Pancreas (tissue), 10 donors: Measurements from ENCODE around the gene C17orf67. TPM values are rescaled to one million over a fixed set of nuclear protein-coding genes. Genes with fewer than 3 reads are reported as not detected.

ENCODE experiments used
- ATAC-seq, 4 donors: fragments of 200-7000 bp; cut with Tn5 transposase; one replicate each; pipeline versions ENCODE4 v1.8.0 to v1.9.1; 2020; ENCODE audit warnings: mild to moderate bottlenecking in 4 of 4, moderate library complexity in 4 of 4
- DNase-seq, 6 donors: peaks; one replicate each; pipeline ENCODE4 v3.0.0-alpha.2; 2020
- FAIRE-seq: peaks from 2 replicates; lab custom pipeline; 2012; peaks lifted over from hg19 to GRCh38; lab: Jason Lieb, UNC
- H3K27ac ChIP-seq, 4 donors: fragments of 200-600 bp; sonication (generic); 1 replicate in 3 of 4; 2 replicates in 1 of 4; pipeline versions ENCODE4 v1.5.0 to v1.8.0; 2020
- H3K27me3 ChIP-seq, 4 donors: fragments of 200-600 bp; one replicate each; pipeline ENCODE4 v1.8.0; 2021
- H3K36me3 ChIP-seq, 3 donors: fragments of 200-600 bp; sonication (generic) in 1 of 3; one replicate each; pipeline versions ENCODE4 v1.5.0 to v1.8.0; 2020 to 2021
- H3K4me1 ChIP-seq, 3 donors: fragments of 200-600 bp; one replicate each; pipeline ENCODE4 v1.8.0; 2021
- H3K4me3 ChIP-seq, 4 donors: fragments of 200-600 bp; sonication (generic) in 2 of 4; one replicate each; pipeline versions ENCODE4 v1.5.0 to v1.8.0; 2020 to 2021
- H3K9me3 ChIP-seq, 4 donors: fragments of 200-600 bp; one replicate each; pipeline ENCODE4 v1.8.0; 2021
- WGBS, 2 donors: extraction: QIAGEN DNeasy Blood & Tissue Kit; methylation state at CpG; one replicate each; pipeline ENCODE4 v1.1.7; 2013; 5-methylcytosine and 5-hydroxymethylcytosine counted together
- intact Hi-C, 3 donors: fragments of 100-400 bp; cut with DNase I; formaldehyde crosslinking; loops; one replicate each; pipeline versions ENCODE4 v1.11.1 to v1.14.2; 2022
- polyA plus RNA-seq, 2 donors: library from polyadenylated mRNA; stranded (reverse); fragments of 200-250 nt; gene quantifications; one replicate each; pipeline ENCODE4 v1.2.3, GENCODE V29; 2013
- total RNA-seq, 6 donors: library from RNA; stranded (reverse); fragmentation: NEBNext Ultra II Directional in 4 of 6; extraction: Animal tissue kit (Norgen Biotek cat#: 25700) in 4 of 6; gene quantifications; one replicate each; pipeline versions ENCODE4 v1.2.1 to v1.2.4, GENCODE V29; 2021 to 2023
- TF ChIP-seq, protein P1 (sequence below), 4 donors: fragments of 200-600 bp; sonication (generic) in 3 of 4; IDR thresholded peaks; one replicate each; pipeline versions ENCODE4 v1.5.0 to v1.8.0; 2021; ENCODE audit warnings: antibody characterized with exemption in 4 of 4
- donor health status: healthy with polysubstance abuse.
- donor health status: DM: no; HTN: no; CAD: no; lungs with moderate emphysema.
- donor health status: DM: no; HTN: no; CAD: no.
- donor health status: control.
- donor health status: control.
- donor health status: Bipolar disorder and iron deficiency.
- donor health status: DM: yes; HTN: yes; CAD: no.
- donor health status: DM: no; HTN: no; CAD: no.
- donor health status: DM: no; HTN: no; CAD: no.
- donor health status: DM: yes; HTN: yes; CAD: no.

The C17orf67 gene
- total and polyA plus RNA-seq, 8 donors: 1.0 to 9.6 (median 1.8) TPM

DNA sequence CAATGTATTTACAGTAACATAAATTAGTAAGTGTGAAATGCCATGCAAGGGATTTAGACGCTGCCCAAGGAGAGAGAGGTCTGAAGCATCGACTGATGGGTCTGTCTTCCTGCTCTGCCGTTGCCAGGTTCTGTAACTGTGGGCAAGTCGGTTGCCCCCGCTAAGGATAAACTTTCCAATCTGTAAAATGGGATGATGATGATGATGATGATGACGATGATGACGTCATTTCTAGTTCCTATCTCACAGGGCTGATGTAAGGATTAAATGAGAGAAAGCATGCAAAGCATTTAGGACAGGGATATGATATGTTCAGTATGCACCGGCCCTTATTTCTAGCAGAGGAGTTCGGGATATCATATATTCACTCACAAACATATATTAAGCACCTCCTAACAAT lies 54.8 kb downstream of the C17orf67 start:
- 70 to 84% methylated on average over 9 of the region's 9 CpGs for WGBS, 2 donors
- no peak for FAIRE-seq

DNA sequence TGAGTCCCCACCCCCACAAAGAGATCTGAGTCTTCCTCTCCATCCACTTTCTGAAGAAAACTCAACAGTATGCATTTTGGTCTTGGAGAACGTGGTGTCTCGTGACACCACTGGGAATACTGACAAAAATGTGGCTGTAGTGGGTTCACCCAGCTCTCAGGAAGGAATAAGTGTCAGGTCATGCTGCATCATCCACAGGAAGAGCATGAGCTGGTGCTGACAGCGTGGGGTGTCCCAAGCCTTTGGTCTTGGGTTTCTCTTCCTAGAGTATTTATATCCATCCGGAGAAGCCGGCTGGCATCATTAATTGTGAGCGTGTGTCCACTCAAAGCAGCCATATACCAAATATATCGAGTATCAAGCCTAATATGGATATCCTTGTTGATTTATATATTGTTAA lies 55.9 kb downstream of the C17orf67 start:
- Histone ChIP-seq H3K27me3 (no peaks in the 10 kb centered on the region), H3K9me3 (no peaks in the 10 kb centered on the region), H3K4me1 (no peaks in the 10 kb centered on the region), H3K27ac (no peak overlapping the region), H3K4me3 (no peak overlapping the region), H3K36me3 (no peaks in the 10 kb centered on the region)
- intact Hi-C loops: loop anchor here in 1 of 3 donors (5.0 kb wide), 1 partner anchor 186 kb away; the partner anchor contains the start of gene NOG
- WGBS, 2 donors: 81 to 87% methylated on average over 7 of the region's 7 CpGs
- FAIRE-seq (no peak), ATAC-seq (no peak), DNase-seq (no peak)
- TF ChIP-seq, protein P1, sequence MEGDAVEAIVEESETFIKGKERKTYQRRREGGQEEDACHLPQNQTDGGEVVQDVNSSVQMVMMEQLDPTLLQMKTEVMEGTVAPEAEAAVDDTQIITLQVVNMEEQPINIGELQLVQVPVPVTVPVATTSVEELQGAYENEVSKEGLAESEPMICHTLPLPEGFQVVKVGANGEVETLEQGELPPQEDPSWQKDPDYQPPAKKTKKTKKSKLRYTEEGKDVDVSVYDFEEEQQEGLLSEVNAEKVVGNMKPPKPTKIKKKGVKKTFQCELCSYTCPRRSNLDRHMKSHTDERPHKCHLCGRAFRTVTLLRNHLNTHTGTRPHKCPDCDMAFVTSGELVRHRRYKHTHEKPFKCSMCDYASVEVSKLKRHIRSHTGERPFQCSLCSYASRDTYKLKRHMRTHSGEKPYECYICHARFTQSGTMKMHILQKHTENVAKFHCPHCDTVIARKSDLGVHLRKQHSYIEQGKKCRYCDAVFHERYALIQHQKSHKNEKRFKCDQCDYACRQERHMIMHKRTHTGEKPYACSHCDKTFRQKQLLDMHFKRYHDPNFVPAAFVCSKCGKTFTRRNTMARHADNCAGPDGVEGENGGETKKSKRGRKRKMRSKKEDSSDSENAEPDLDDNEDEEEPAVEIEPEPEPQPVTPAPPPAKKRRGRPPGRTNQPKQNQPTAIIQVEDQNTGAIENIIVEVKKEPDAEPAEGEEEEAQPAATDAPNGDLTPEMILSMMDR (IDR thresholded peaks at IDR 0.05): no peak

More for the DNA sequence above, 54.8 kb downstream of the C17orf67 start:
- ATAC-seq (no peak), DNase-seq (no peak)
- no peak overlapping the region for H3K27ac ChIP-seq
- no peaks in the 10 kb centered on the region for H3K27me3 ChIP-seq
- H3K4me3 ChIP-seq: no peak overlapping the region
- H3K9me3 ChIP-seq: no peaks in the 10 kb centered on the region
- H3K36me3 ChIP-seq: no peaks in the 10 kb centered on the region
- TF ChIP-seq, protein P1 (IDR thresholded peaks at IDR 0.05): no peak
- intact Hi-C loops: loop anchor here in 1 of 3 donors (5.0 kb wide), 1 partner anchor 187 kb away; the partner anchor contains the start of gene NOG
- H3K4me1 ChIP-seq: no peaks in the 10 kb centered on the region

DNA sequence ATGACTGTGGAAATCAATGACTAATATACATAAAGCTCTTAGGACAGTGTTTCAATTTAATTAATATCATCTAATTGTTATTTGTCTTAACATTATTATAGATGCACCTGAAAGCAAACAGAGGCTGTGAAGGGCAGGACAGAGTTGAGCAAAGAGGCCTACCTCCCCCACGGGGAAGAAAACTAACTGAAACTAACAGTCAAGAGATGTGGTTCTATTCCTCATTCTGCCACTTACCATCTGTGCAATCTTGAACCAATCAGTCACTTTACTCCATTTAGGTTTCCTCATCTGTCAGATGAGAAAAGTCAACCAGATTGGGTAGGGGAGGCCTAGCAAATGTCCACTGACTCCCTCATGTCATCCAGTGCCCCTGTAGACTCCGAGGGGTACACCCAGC lies 59.1 kb downstream of the C17orf67 start:
- Histone ChIP-seq H3K4me1 (no peaks in the 10 kb centered on the region), H3K9me3 (no peaks in the 10 kb centered on the region), H3K36me3 (no peaks in the 10 kb centered on the region), H3K27ac (no peak overlapping the region), H3K27me3 (peaks cover 0 to 7% (median 0%) of the 10 kb centered on the region in 4 donors), H3K4me3 (no peak overlapping the region)
- FAIRE-seq (no peak), ATAC-seq (no peak), DNase-seq (no peak)
- 46 to 62% methylated on average over 2 of the region's 2 CpGs for WGBS, 2 donors
- TF ChIP-seq, protein P1 (IDR thresholded peaks at IDR 0.05): no peak
- intact Hi-C loops: loop anchor here in 1 of 3 donors (5.0 kb wide), 1 partner anchor 182 kb away; the partner anchor contains the start of gene NOG

DNA sequence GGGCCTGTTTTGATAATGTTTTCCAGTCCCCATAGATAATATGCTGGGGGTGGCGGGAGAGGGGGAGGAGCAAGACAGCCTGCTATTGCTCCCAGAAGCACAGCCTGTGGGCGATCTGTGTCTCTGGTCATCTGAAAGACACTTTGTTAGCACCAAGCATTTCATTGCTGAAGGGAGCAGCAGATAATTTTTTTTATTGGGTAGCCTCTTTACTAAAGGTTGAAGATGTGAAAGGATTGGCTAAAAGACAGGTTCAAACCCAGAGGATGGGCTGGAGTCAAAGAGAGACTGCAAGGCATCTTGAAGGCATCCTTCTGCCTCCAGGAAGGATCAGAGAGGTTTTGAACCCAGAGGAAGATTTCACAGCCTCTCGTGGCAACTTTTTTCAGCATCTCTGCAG lies 60.6 kb downstream of the C17orf67 start:
- peaks cover 0 to 7% (median 0%) of the 10 kb centered on the region in 4 donors for H3K27me3 ChIP-seq
- H3K27ac ChIP-seq: no peak overlapping the region
- ATAC-seq (no peak), FAIRE-seq (no peak), DNase-seq (no peak)
- WGBS, 2 donors: 59 to 71% methylated on average over 3 of the region's 3 CpGs
- H3K9me3 ChIP-seq: no peaks in the 10 kb centered on the region
- intact Hi-C loops: no loop called here
- no peak overlapping the region for H3K4me3 ChIP-seq
- TF ChIP-seq, protein P1 (IDR thresholded peaks at IDR 0.05): no peak
- no peaks in the 10 kb centered on the region for H3K4me1 ChIP-seq
- H3K36me3 ChIP-seq: no peaks in the 10 kb centered on the region

DNA sequence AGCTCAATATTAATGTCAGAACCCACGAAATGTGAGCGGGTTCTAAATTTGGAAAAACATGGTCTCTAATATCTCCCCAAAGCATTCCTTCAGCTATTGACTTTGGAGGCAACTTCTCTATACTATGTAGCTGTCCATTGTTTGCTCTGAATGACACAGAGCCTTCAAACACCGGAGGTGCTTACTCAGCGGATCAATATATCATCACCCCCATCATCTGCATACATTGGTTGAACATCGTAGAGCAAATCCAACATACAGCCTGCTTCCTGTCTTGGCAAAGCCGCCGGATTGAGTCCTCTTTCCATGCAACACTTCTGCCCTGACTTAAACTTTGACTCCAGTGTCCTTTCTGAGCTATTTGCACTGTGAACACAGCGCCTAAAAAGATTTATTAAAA lies 61.3 kb downstream of the C17orf67 start:
- Histone ChIP-seq H3K27me3 (peaks cover 0 to 7% (median 0%) of the 10 kb centered on the region in 4 donors), H3K9me3 (no peaks in the 10 kb centered on the region), H3K4me3 (no peak overlapping the region), H3K4me1 (no peaks in the 10 kb centered on the region), H3K36me3 (no peaks in the 10 kb centered on the region), H3K27ac (no peak overlapping the region)
- 33 to 34% methylated on average over 8 of the region's 8 CpGs for WGBS, 2 donors
- intact Hi-C loops: no loop called here
- no peak for FAIRE-seq
- DNase-seq: no peak
- TF ChIP-seq, protein P1 (IDR thresholded peaks at IDR 0.05): no peak
- ATAC-seq: no peak
